Endothelial cell of umbilical vein (primary cell): ENCODE measurements around the gene VRK2. TPM values are rescaled to one million over a fixed set of nuclear protein-coding genes. Genes with fewer than 3 reads are reported as not detected.
"Not testable (repeated sequence)": the region's sequence is repeated elsewhere in the genome, so short reads cannot be mapped to it uniquely, and the experiment has no call there.

Experiments
- BruUV-seq: library from RNA; stranded (reverse); fragments of 400-500 nt; replicated peaks from 2 replicates; lab custom pipeline; 2021; lab: Mats Ljungman, UMichigan
- CTCF ChIA-PET: fragments of 300-600, 350-600 bp; sonication (Branson Sonifier 250); formaldehyde crosslinking; loops from one replicate; lab custom pipeline; 2021; ENCODE audit warnings: antibody characterized with exemption, inconsistent platforms; lab: Charles Lee
- POLR2A ChIA-PET: fragments of 300-600, 350-600 bp; sonication (Branson Sonifier 250); formaldehyde crosslinking; loops from one replicate; lab custom pipeline; 2021; ENCODE audit warnings: antibody characterized with exemption, inconsistent platforms; lab: Charles Lee
- DNase-seq: peaks from one replicate; pipeline ENCODE4 v3.0.0-alpha.2; 2011; ENCODE audit warnings: low read depth, low spot score
- FAIRE-seq: peaks from 2 replicates; lab custom pipeline; 2011; peaks lifted over from hg19 to GRCh38; lab: Jason Lieb, UNC
- H2AFZ ChIP-seq: 2 replicates; pipeline ENCODE4 v1.6.0; 2012; ENCODE audit warnings: low read depth, low read length, control low read depth, inconsistent platforms
- H3K27ac ChIP-seq: 2 replicates; pipeline ENCODE4 v1.5.1; 2011; ENCODE audit warnings: low read depth, mild to moderate bottlenecking, control low read depth, low read length, moderate library complexity; ENCODE audit not compliant: insufficient read depth
- H3K27me3 ChIP-seq, 2 experiments: 2 replicates each; pipeline versions ENCODE4 v1.6.0 to v1.6.1; 2011; ENCODE audit warnings: low read length in 2 of 2, mixed read lengths in 1 of 2; ENCODE audit not compliant: control insufficient read depth in 2 of 2, insufficient read depth in 2 of 2
- H3K36me3 ChIP-seq, 2 experiments: 2 replicates in 1 of 2; 3 replicates in 1 of 2; pipeline ENCODE4 v1.5.1; 2011; ENCODE audit warnings: low read length in 2 of 2, mild to moderate bottlenecking in 1 of 2, moderate library complexity in 1 of 2; ENCODE audit not compliant: control insufficient read depth in 2 of 2, insufficient read depth in 2 of 2; ENCODE audit errors: extremely low read depth in 1 of 2
- H3K4me1 ChIP-seq: 3 replicates; pipeline ENCODE4 v1.5.1; 2011; ENCODE audit warnings: mild to moderate bottlenecking, low read length; ENCODE audit not compliant: control insufficient read depth, insufficient read depth; ENCODE audit errors: extremely low read depth
- H3K4me2 ChIP-seq: 2 replicates; pipeline ENCODE4 v1.6.1; 2011; ENCODE audit warnings: low read length, control low read depth, mixed read lengths; ENCODE audit not compliant: insufficient read depth
- H3K4me3 ChIP-seq, 3 experiments: fragments of 200-600 bp in 1 of 3; sonication (generic), shearing (Covaris generic) in 1 of 3; replicated peaks in 1 of 3; 2 replicates each; pipeline ENCODE4 v1.5.1; 2011 to 2016; ENCODE audit warnings: control low read depth in 3 of 3, low read length in 3 of 3, mild to moderate bottlenecking in 2 of 3, inconsistent platforms in 1 of 3, low read depth in 1 of 3, moderate library complexity in 1 of 3; ENCODE audit not compliant: insufficient read depth in 1 of 3
- H3K79me2 ChIP-seq: 2 replicates; pipeline ENCODE4 v1.6.0; 2012; ENCODE audit warnings: low read length, inconsistent platforms; ENCODE audit not compliant: control insufficient read depth, insufficient read depth
- H3K9ac ChIP-seq: replicated peaks from 2 replicates; pipeline ENCODE3; 2011; ENCODE audit warnings: low read length, control low read depth; ENCODE audit not compliant: insufficient read depth; ENCODE audit errors: extremely low read depth
- H3K9me1 ChIP-seq: replicated peaks from 3 replicates; pipeline ENCODE4 v1.6.0; 2011; ENCODE audit warnings: mild to moderate bottlenecking, low read length; ENCODE audit not compliant: control insufficient read depth, insufficient read depth; ENCODE audit errors: extremely low read depth
- H3K9me3 ChIP-seq: replicated peaks from 2 replicates; pipeline ENCODE4 v1.5.1; 2012; ENCODE audit warnings: low read length, inconsistent platforms; ENCODE audit not compliant: control insufficient read depth, insufficient read depth
- H4K20me1 ChIP-seq: replicated peaks from 2 replicates; pipeline ENCODE3; 2011; ENCODE audit warnings: mild to moderate bottlenecking, low read length; ENCODE audit not compliant: control insufficient read depth, insufficient read depth; ENCODE audit errors: extremely low read depth
- dilution Hi-C: fragments of 300-500 bp; cut with MboI; formaldehyde crosslinking; loops from one replicate; pipeline ENCODE4 v1.15.0; 2019; ENCODE audit warnings: low sequenced_read_pairs; ENCODE audit not compliant: extremely low pct_ligation_motif_present
- intact Hi-C: fragments of 100-400 bp; cut with micrococcal nuclease; formaldehyde crosslinking; loops from one replicate; pipeline ENCODE4 v1.10.0; 2022
- polyA plus RNA-seq, 4 experiments: library from polyadenylated mRNA; depleted of rRNA in 3 of 4; stranded (reverse) in 3 of 4; unstranded in 1 of 4; fragments of >200 nt; gene quantifications; 2 replicates each; pipeline versions ENCODE4 v1.2.1 to v1.2.3, GENCODE V29; 2011 to 2012; ENCODE audit warnings: missing spikeins in 1 of 4
- total RNA-seq: library from RNA; stranded (reverse); gene quantifications from 2 replicates; pipeline ENCODE4 v1.2.3, GENCODE V29; 2021

VRK2 gene
- total and polyA plus RNA-seq, 2 donors (not counting 3 experiments of a cell fraction or from before 2014, with no cell fraction given) = 11.2 to 35.2 TPM

DNA sequence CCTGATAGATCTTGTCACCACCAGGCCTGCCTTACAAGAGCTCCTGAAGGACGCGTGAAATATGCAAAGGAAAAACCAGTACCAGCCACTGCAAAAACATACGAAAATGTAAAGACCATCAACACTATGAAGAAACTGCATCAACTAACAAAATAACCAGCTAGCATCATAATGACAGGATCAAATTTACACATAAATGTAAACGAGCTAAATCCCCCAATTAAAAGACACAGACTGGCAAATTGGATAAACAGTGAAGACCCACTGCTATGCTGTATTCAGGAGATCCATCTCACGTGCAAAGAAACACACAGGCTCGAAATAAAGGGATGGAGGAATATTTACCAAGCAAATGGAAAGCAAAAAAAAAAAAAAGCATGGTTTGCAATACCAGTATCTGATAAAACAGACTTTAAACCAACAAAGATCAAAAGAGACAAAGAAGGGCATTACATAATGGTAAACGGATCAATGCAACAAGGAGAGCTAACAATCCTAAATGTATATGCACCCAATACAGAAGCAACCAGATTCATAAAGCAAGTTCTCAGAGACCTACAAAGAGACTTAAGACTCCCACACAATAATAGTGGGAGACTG is 123.8 kb downstream of the VRK2 start:
- H3K9me1 ChIP-seq, CTCF ChIA-PET, DNase-seq, H3K27me3 ChIP-seq, H3K79me2 ChIP-seq, H3K4me3 ChIP-seq, H3K36me3 ChIP-seq, POLR2A ChIA-PET, BruUV-seq, H3K9ac ChIP-seq, H3K9me3 ChIP-seq, intact Hi-C loops, H3K4me1 ChIP-seq, dilution Hi-C loops, H3K27ac ChIP-seq, H4K20me1 ChIP-seq, H2AFZ ChIP-seq, H3K4me2 ChIP-seq, FAIRE-seq: not testable (repeated sequence)

DNA sequence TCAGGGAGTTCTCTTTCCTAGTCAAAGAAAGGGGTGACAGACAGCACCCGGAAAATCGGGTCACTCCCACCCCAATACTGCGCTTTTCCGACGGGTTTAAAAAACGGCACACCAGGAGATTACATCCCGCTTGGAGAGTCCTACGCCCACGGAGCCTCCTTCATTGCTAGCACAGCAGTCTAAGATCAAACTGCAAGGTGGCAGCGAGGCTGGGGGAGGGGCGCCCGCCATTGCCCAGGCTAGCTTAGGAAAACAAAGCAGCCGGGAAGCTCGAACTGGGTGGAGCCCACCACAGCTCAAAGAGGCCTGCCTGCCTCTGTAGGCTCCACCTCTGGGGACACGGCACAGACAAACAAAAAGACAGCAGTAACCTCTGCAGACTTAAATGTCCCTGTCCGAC is 125.2 kb downstream of the VRK2 start:
- H3K9me3 ChIP-seq, H3K27ac ChIP-seq, H2AFZ ChIP-seq, H3K4me3 ChIP-seq, H3K9ac ChIP-seq, H3K36me3 ChIP-seq, BruUV-seq, H3K4me1 ChIP-seq, H3K79me2 ChIP-seq, H3K9me1 ChIP-seq, POLR2A ChIA-PET, CTCF ChIA-PET, H3K27me3 ChIP-seq, dilution Hi-C loops, intact Hi-C loops, DNase-seq, H4K20me1 ChIP-seq, FAIRE-seq, H3K4me2 ChIP-seq: not testable (repeated sequence)

DNA sequence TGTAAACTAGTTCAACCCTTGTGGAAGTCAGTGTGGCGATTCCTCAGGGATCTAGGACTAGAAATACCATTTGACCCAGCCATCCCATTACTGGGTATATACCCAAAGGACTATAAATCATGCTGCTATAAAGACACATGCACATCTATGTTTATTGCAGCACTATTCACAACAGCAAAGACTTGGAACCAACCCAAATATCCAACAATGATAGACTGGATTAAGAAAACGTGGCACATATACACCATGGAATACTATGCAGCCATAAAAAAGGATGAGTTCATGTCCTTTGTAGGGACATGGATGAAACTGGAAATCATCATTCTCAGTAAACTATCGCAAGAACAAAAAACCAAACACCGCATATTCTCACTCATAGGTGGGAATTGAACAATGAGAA is 130.6 kb downstream of the VRK2 start:
- H3K9me1 ChIP-seq, H3K27ac ChIP-seq, CTCF ChIA-PET, DNase-seq, H2AFZ ChIP-seq, H4K20me1 ChIP-seq, H3K9me3 ChIP-seq, BruUV-seq, dilution Hi-C loops, FAIRE-seq, H3K4me1 ChIP-seq, H3K4me3 ChIP-seq, H3K4me2 ChIP-seq, H3K9ac ChIP-seq, intact Hi-C loops, H3K79me2 ChIP-seq, POLR2A ChIA-PET, H3K36me3 ChIP-seq, H3K27me3 ChIP-seq: not testable (repeated sequence)

DNA sequence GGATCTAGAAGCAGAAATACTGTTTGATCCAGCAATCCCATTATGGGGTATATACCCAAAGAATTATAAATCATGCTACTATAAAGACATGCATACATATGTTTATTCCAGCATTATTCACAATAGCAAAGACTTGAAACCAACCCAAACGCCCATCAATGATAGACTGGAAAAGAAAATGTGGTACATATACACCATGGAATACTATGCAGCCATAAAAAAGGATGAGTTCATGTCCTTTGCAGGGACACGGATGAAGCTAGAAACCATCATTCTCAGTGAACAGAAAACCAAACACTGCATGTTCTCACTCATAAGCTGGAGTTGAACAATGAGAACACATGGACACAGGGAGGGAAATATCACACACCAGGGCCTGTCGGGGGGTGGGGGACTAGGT is 133.6 kb downstream of the VRK2 start:
- CTCF ChIA-PET = not testable (repeated sequence)

More for the DNA sequence above, 133.6 kb downstream of the VRK2 start:
- H3K36me3 ChIP-seq, H4K20me1 ChIP-seq, DNase-seq, H3K27me3 ChIP-seq, H3K9ac ChIP-seq, H3K4me3 ChIP-seq, H3K4me2 ChIP-seq, intact Hi-C loops, H3K9me3 ChIP-seq, dilution Hi-C loops, H2AFZ ChIP-seq, H3K9me1 ChIP-seq, H3K27ac ChIP-seq, BruUV-seq, FAIRE-seq, H3K79me2 ChIP-seq, H3K4me1 ChIP-seq, POLR2A ChIA-PET: not testable (repeated sequence)
